Breast epithelium (tissue), 3 donors: ENCODE results near the gene HCAR2.

Source experiments
- CTCF ChIP-seq, 3 donors: fragments of 450-650 bp; IDR thresholded peaks; one replicate each; pipeline ENCODE4 v1.5.1; 2016 to 2017; ENCODE audit warnings: antibody characterized with exemption in 3 of 3, mild to moderate bottlenecking in 3 of 3, moderate library complexity in 3 of 3
- POLR2A ChIP-seq: fragments of 450-650 bp; IDR thresholded peaks from one replicate; pipeline ENCODE4 v1.6.1; 2016; ENCODE audit warnings: antibody characterized with exemption, mild to moderate bottlenecking, moderate library complexity

GRCh38 chr12:122747224-122748135 lies 44.3 kb upstream of the HCAR2 start:
- TF ChIP-seq CTCF (IDR thresholded peaks at IDR 0.05) (no peak), POLR2A (no peak)
